ENCODE measurements around the gene BICDL2. TPM values are rescaled to one million over a fixed set of nuclear protein-coding genes. Genes with fewer than 3 reads are reported as not detected.
A peak's percentile ranks its signal among the peaks of the same experiment; 100 is the strongest.

BICDL2 gene
- total and polyA plus RNA-seq, 9 of the 15 experiments (the other 6 are each of a cell fraction or from before 2014, with no cell fraction given), result 0.09 to 0.28 (median 0.09) TPM; not detected in 6

DNA sequence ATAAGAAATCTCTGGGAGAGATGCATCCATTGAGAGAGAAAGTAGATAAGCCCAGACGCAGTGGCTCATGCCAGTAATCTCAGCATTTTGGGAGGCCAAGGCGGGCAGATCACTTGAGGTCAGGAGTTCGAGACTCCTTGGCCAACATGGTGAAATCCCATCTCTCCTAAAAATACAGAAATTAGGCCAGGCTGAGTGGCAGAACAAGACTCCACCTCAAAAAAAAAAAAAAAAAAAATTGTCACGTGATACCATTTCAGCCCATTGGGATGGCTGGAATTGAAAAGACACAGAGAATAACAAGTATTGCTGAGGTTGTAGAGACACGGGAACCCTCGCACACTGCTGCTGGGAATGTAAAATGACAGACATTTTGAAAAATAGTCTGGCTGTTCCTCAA is 25.8 kb upstream of the BICDL2 start (continued):
- TF ChIP-seq KLF6 (CRISPR knock-in tag; IDR thresholded peaks at IDR 0.05; ENCODE audit: borderline replicate concordance), result no peak
- TF ChIP-seq ZC3H11A (IDR thresholded peaks at IDR 0.05; ENCODE audit: low read depth, low read length), result no peak
- TF ChIP-seq SMARCA5 (IDR thresholded peaks at IDR 0.05), result no peak
- TF ChIP-seq CHD2 (IDR thresholded peaks at IDR 0.05; ENCODE audit: low read depth, low read length), result no peak
- no peak for TF ChIP-seq PCBP1 (IDR thresholded peaks at IDR 0.05; ENCODE audit: low read depth, low read length, poor library complexity, severe bottlenecking)
- no peak for TF ChIP-seq DNMT1 (IDR thresholded peaks at IDR 0.05)
- no peak for TF ChIP-seq JUNB (CRISPR knock-in tag; conservative IDR thresholded peaks at IDR 0.05)
- peak; percentile 93 for TF ChIP-seq TOE1 (IDR thresholded peaks at IDR 0.05; ENCODE audit: borderline replicate concordance)
- TF ChIP-seq TOE1 (CRISPR knock-in tag; IDR thresholded peaks at IDR 0.05; ENCODE audit: borderline replicate concordance, low read depth), result no peak
- peak; percentile 67 for TF ChIP-seq CBFA2T2 (conservative IDR thresholded peaks at IDR 0.05)
- no peak for TF ChIP-seq DACH1 (IDR thresholded peaks at IDR 0.05; ENCODE audit: partially characterized antibody)
- no peak for TF ChIP-seq NELFE (IDR thresholded peaks at IDR 0.05; ENCODE audit: insufficient read depth, insufficient read length)
- TF ChIP-seq ZFP36 (IDR thresholded peaks at IDR 0.05; ENCODE audit: low read depth, low read length, partially characterized antibody), result no peak
- TF ChIP-seq E2F1 (CRISPR knock-in tag; IDR thresholded peaks at IDR 0.05), result no peak

All from K562 (cell line).